Renal pelvis (tissue), 4 donors: ENCODE results near the gene IGFBP5. TPM values are rescaled to one million over a fixed set of nuclear protein-coding genes. Genes with fewer than 3 reads are reported as not detected.

Experiments
- DNase-seq: peaks from one replicate; pipeline ENCODE4 v3.0.0-alpha.2; 2013
- polyA plus RNA-seq, 3 donors: library from polyadenylated mRNA; unstranded; fragments of 120-200 nt; gene quantifications; one replicate each; pipeline ENCODE4 v1.2.1, GENCODE V29; 2013; ENCODE audit not compliant: insufficient read length in 3 of 3

Gene IGFBP5
- polyA plus RNA-seq, 3 donors = 267 to 355 (median 272) TPM

DNA sequence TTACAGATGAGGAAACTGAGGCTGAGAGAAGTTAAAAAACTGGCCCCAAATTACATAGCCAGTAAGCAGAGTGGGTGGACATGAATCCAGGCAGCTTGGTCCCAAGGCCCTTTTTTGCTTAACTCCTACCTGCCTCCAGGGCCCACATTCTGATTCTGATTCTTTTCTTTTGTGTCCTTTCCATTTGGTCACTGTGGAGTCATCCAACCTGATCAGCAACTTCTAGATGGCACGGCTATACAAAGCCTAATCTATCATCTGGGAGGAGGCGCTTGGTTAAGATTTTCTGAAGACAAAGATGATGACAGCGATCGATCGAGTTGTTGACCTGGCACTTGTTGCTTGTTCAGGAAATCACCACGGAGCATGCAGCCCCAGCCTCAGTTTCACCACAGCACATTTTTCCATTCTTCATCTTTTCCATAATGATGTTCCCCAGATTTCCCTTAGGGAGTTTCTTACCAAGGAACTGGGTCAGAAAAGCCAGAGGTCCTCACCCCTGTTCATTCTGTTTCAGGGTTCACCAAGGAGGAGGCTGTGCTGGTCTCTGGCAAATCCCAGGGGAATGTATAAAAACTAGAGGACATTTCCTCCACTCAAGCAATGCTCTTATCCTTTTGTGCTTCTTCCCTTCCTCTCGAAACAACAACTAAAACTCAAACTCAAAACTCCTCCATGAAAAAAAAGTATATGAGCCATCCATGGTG, 69.0 kb downstream of the IGFBP5 start:
- no peak for DNase-seq

DNA sequence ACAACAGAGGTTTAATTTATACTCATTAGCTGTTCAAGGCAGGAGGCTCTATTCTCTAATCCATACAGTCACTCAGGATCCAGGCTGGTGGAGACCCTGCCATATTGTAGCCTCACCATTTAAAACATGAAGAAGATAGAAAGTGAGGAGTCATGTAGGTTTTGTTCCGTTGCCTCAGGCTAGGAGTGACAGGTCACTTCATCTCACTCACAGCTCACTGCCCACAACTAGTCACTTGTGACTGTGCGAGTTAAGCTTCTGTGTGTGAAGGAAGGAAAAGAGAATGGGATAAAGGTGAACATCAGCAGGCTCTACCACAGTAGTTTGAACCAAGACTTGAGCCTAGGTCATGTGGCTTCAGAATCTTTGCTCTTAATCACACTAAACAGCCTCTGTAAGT, 71.1 kb downstream of the IGFBP5 start:
- no peak for DNase-seq

DNA sequence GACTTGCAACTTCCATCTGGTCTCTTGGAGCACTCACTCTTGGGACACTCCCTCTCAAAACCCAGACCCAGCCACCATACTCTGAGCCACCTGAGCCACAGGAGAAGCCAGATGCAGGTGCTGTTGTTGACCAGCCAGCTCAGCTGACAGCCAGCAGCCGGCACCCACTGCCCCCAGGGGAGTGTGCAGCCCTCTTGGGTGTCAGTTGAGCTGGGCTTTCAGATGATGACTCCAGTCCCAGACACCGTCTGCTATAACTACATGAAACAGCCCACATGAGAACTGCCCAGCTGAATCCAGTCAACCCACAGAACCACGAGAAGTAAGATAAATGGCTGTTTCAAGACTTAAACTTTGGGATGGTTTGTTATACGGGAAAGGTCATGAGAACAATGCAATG, 72.8 kb downstream of the IGFBP5 start:
- DNase-seq = no peak

Other genes starting within 250 kb of the IGFBP5 start
- gene RPL37A, start 196.7 kb downstream of the IGFBP5 start, polyA plus RNA-seq = 1,000 to 10,000 TPM; 2,012 to 2,549 (median 2,297) TPM
- 100 to 1,000 TPM; 235 to 273 (median 243) TPM for gene IGFBP2, start 62.1 kb downstream of the IGFBP5 start, polyA plus RNA-seq
- gene TNP1, start 164.5 kb upstream of the IGFBP5 start, polyA plus RNA-seq = not detected